ENCODE data around the gene ZSCAN30. TPM values are rescaled to one million over a fixed set of nuclear protein-coding genes. Genes with fewer than 3 reads are reported as not detected.
A peak's percentile ranks its signal among the peaks of the same experiment; 100 is the strongest.

Gene ZSCAN30
- total and polyA plus RNA-seq, 9 of the 15 experiments (the other 6 are each of a cell fraction or from before 2014, with no cell fraction given): 4.6 to 13.6 (median 10.8) TPM

- TF ChIP-seq MLLT1 (IDR thresholded peaks at IDR 0.05) (no peak), E2F3 (CRISPR knock-in tag; IDR thresholded peaks at IDR 0.05) (no peak), ATF3 (IDR thresholded peaks at IDR 0.05) (peak; percentile 75), ATF3 (CRISPR knock-in tag; conservative IDR thresholded peaks at IDR 0.05) (no peak), TRIM24 (IDR thresholded peaks at IDR 0.05) (peak in 1 of 2 experiments; percentile 36; a peak in 1 of 4 replicates), CBX1 (IDR thresholded peaks at IDR 0.05; ENCODE audit: low read depth) (peak; percentile 22; the same call in 1 of the 2 replicates)
Observed at GRCh38 chr18:35326695-35327387, 36.8 kb upstream of the ZSCAN30 start (continued).

- no peaks in the 10 kb centered on the region for H3K27me3 ChIP-seq (ENCODE audit: control insufficient read depth in 2 of 2, insufficient read depth in 2 of 2, low read length in 2 of 2)
- H3K36me3 ChIP-seq (ENCODE audit: control insufficient read depth, insufficient read depth, low read length): no peaks in the 10 kb centered on the region
- ChIA-PET POLR2A (interaction anchor here (0.7 kb wide), 1 partner anchor 73 kb away, joined by 5 read pairs; no protein-coding TSS in a partner anchor), CTCF (ENCODE audit: low intra/inter-chr PET ratio) (no interaction called here)
- H3K9ac ChIP-seq (ENCODE audit: insufficient read depth in 1 of 2, low read depth in 2 of 2, low read length in 2 of 2): no peak overlapping the region
- 42% methylated on average over 2 of the region's 2 CpGs for WGBS (ENCODE audit: insufficient coverage, low coverage, missing lambda C conversion rate)
- peaks cover 0 to 16% of the 10 kb centered on the region in 2 experiments; a peak in 3 of 5 replicates for H3K4me1 ChIP-seq (replicated peaks in 1 of 2; ENCODE audit: control insufficient read depth in 2 of 2, insufficient read depth in 2 of 2, low read length in 2 of 2)
- no peak overlapping the region; the same call in 1 of the 2 replicates for H2AFZ ChIP-seq (ENCODE audit: low read depth, low read length)
- no peaks in the 10 kb centered on the region for H4K20me1 ChIP-seq (replicated peaks; ENCODE audit: control insufficient read depth, insufficient read depth, low read length)
- no peaks in the 10 kb centered on the region for H3K79me2 ChIP-seq (ENCODE audit: control insufficient read depth, insufficient read depth, low read length)
- no peaks in the 10 kb centered on the region for H3K9me3 ChIP-seq (replicated peaks; ENCODE audit: control insufficient read depth, insufficient read depth, low read depth, low read length)
- H3K4me3 ChIP-seq: no peak overlapping the region
- FAIRE-seq: no peak
- no peak overlapping the region for H3K27ac ChIP-seq (ENCODE audit: extremely low read depth, low read depth, low read length)
- no peaks in the 10 kb centered on the region for H3K9me1 ChIP-seq (ENCODE audit: control insufficient read depth, insufficient read depth, low read length)
- BruUV-seq (replicated peaks): no TSS peak
- intact Hi-C loops (cut with micrococcal nuclease): no loop called here
- no peak for ATAC-seq
- in situ Hi-C loops (cut with MboI): no loop called here
- no peak for DNase-seq (ENCODE audit: extremely low read depth in 1 of 4, low spot score in 3 of 4)
- 0 out of 2 replicates have a peak, but pooled peaks have one; percentile 7 for TF ChIP-seq NFE2 (IDR thresholded peaks at IDR 0.05; ENCODE audit: low read depth)
- TF ChIP-seq ZBTB33 (CRISPR knock-in tag; IDR thresholded peaks at IDR 0.05): no peak
- no peak for TF ChIP-seq HCFC1 (IDR thresholded peaks at IDR 0.05; ENCODE audit: low read depth, low read length)
- TF ChIP-seq TCF3 (CRISPR knock-in tag; IDR thresholded peaks at IDR 0.05): peak; percentile 35; the same call in 1 of the 2 replicates
- no peak for TF ChIP-seq ZNF431 (CRISPR knock-in tag; IDR thresholded peaks at IDR 0.05)
- no peak for TF ChIP-seq SAFB2 (IDR thresholded peaks at IDR 0.05; ENCODE audit: borderline replicate concordance, low read depth, low read length, severe bottlenecking)
- H3K4me2 ChIP-seq (ENCODE audit: insufficient read depth, low read length): no peak overlapping the region
Observed at GRCh38 chr18:35324926-35325655, 35.1 kb upstream of the ZSCAN30 start.

Data from K562 (cell line).